Measurements from ENCODE around the gene TSPAN9. TPM values are rescaled to one million over a fixed set of nuclear protein-coding genes. Genes with fewer than 3 reads are reported as not detected.

The TSPAN9 gene
- 10 to 100 TPM; 23.4 to 43.3 (median 29.4) TPM for total RNA-seq

GRCh38 chr12:3076730-3077571, at the start of gene TSPAN9:
Gene TSPAN9 (plus strand): TSS chr12:3077379. CDS start chr12:3201194, 123,815 bp downstream.
- TF ChIP-seq CTCF (IDR thresholded peaks at IDR 0.05), result no peak
- DNase-seq (ENCODE audit: low spot score), result peak; percentile 44

GRCh38 chr12:3028108-3028507, 49.1 kb upstream of the TSPAN9 start:
- ATAC-seq (ENCODE audit: low FRiP score), result no peak
- DNase-seq (ENCODE audit: low spot score), result no peak
- TF ChIP-seq CTCF (IDR thresholded peaks at IDR 0.05), result no peak

More at GRCh38 chr12:3076730-3077571, at the start of gene TSPAN9:
- ATAC-seq (ENCODE audit: low FRiP score), result peak; percentile 94

GRCh38 chr12:3030821-3031429, 46.3 kb upstream of the TSPAN9 start:
- no peak for ATAC-seq (ENCODE audit: low FRiP score)
- TF ChIP-seq CTCF (IDR thresholded peaks at IDR 0.05), result no peak

GRCh38 chr12:3032161-3032560, 45.0 kb upstream of the TSPAN9 start:
- TF ChIP-seq CTCF (IDR thresholded peaks at IDR 0.05), result no peak
- DNase-seq (ENCODE audit: low spot score) (no peak), ATAC-seq (ENCODE audit: low FRiP score) (no peak)

More at GRCh38 chr12:3030821-3031429, 46.3 kb upstream of the TSPAN9 start:
- no peak for DNase-seq (ENCODE audit: low spot score)

- DNase-seq (ENCODE audit: low spot score) (no peak), ATAC-seq (ENCODE audit: low FRiP score) (no peak)
- no peak for TF ChIP-seq CTCF (IDR thresholded peaks at IDR 0.05)
Observed at GRCh38 chr12:3032770-3033538, 44.2 kb upstream of the TSPAN9 start.

- DNase-seq (ENCODE audit: low spot score) (no peak), ATAC-seq (ENCODE audit: low FRiP score) (no peak)
- no peak for TF ChIP-seq CTCF (IDR thresholded peaks at IDR 0.05)
Observed at GRCh38 chr12:3033539-3033867, 43.7 kb upstream of the TSPAN9 start.

Data from omental fat pad (tissue), 4 donors.